Suprapubic skin (tissue), 4 donors: ENCODE data around the gene PISD. TPM values are rescaled to one million over a fixed set of nuclear protein-coding genes. Genes with fewer than 3 reads are reported as not detected.

Experiments used
- DNase-seq, 2 donors: peaks; one replicate each; pipeline ENCODE4 v3.0.0-alpha.2; 2019; ENCODE audit warnings: low spot score in 2 of 2
- H3K27ac ChIP-seq: fragments of 200-600 bp; sonication (generic); one replicate; pipeline ENCODE4 v1.5.1; 2019
- H3K27me3 ChIP-seq: fragments of 200-600 bp; sonication (generic); one replicate; pipeline ENCODE4 v1.5.1; 2019
- H3K36me3 ChIP-seq: fragments of 200-600 bp; sonication (generic); one replicate; pipeline ENCODE4 v1.5.1; 2019
- H3K4me1 ChIP-seq: fragments of 200-600 bp; sonication (generic); one replicate; pipeline ENCODE4 v1.5.1; 2019
- H3K4me3 ChIP-seq: fragments of 200-600 bp; sonication (generic); one replicate; pipeline ENCODE4 v1.5.1; 2019; ENCODE audit warnings: mild to moderate bottlenecking
- H3K9me3 ChIP-seq: fragments of 200-600 bp; sonication (generic); one replicate; pipeline ENCODE4 v1.5.1; 2019
- EP300 ChIP-seq: sonication (generic); formaldehyde crosslinking; IDR thresholded peaks from one replicate; pipeline ENCODE4 v1.6.1; 2017; ENCODE audit warnings: antibody characterized with exemption
- POLR2A ChIP-seq, 2 donors: fragments of 450-650 bp; IDR thresholded peaks; one replicate each; pipeline ENCODE4 v1.6.1; 2017; ENCODE audit warnings: antibody characterized with exemption in 2 of 2, mild to moderate bottlenecking in 2 of 2, moderate library complexity in 2 of 2
- POLR2AphosphoS5 ChIP-seq, 3 donors: sonication (generic); formaldehyde crosslinking; IDR thresholded peaks; one replicate each; pipeline ENCODE4 v1.6.1; 2017; ENCODE audit warnings: antibody characterized with exemption in 3 of 3
- WGBS: methylation state at CpG from one replicate; pipeline ENCODE4 v1.1.5; 2018; 5-methylcytosine and 5-hydroxymethylcytosine counted together
- total RNA-seq, 4 donors: library from RNA; depleted of rRNA; stranded (reverse); fragments of >200 nt; gene quantifications; one replicate each; pipeline ENCODE4 v1.1.0, GENCODE V29; 2016
- TF ChIP-seq, protein P1 (sequence below), 2 donors: fragments of 200-600 bp in 1 of 2; fragments of 450-650 bp in 1 of 2; sonication (generic) in 1 of 2; IDR thresholded peaks; one replicate each; pipeline ENCODE4 v1.5.1; 2016 to 2019; ENCODE audit warnings: antibody characterized with exemption in 2 of 2, mild to moderate bottlenecking in 1 of 2, moderate library complexity in 1 of 2

PISD gene
- total RNA-seq, 4 donors from 2014 or later, result 42.5 to 91.7 (median 57.9) TPM

DNA sequence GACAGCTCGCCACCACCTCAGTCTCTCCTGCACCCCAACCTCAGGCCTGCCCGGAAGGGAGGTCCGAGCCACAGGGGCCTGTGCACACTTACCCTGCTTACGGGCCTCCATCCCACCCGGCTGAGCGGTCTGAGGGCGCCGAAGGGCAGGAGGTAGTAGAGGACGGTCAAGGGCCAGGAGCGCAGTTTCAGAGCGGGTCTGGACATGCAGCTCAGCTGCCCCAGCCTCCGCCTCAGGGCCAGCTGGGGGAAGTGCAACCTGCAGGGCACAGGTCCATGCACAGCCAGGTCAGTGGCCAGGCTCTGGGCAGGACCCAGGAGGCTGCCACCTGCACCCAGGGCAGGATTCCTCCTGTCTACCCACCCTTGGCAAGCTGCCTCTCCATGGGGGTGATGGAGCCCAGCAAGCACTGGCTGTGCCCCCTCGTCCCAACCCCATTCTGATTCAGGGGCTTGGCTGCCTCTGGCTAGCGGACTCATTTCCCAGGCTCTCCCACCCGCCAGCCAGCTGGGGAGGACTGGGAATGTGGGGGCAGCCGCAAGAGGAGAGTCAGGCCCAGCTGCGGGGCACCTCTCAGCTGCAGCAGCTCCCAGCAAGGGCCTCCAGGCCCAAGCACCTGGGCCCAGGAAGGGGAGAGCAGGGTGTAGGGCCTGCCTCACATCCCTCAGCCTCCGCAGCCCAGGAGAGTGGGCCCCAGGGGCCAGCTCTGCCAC, 38.3 kb downstream of the PISD start:
- Histone ChIP-seq H3K27ac (no peak overlapping the region), H3K9me3 (no peaks in the 10 kb centered on the region), H3K4me3 (no peak overlapping the region), H3K27me3 (no peaks in the 10 kb centered on the region), H3K4me1 (peaks cover 44% of the 10 kb centered on the region), H3K36me3 (peaks cover 33% of the 10 kb centered on the region)
- WGBS, result no CpG with 5 or more reads among the region's 18 CpGs
- DNase-seq, result no peak
- no peak for TF ChIP-seq POLR2A (IDR thresholded peaks at IDR 0.05)
- TF ChIP-seq, protein P1, sequence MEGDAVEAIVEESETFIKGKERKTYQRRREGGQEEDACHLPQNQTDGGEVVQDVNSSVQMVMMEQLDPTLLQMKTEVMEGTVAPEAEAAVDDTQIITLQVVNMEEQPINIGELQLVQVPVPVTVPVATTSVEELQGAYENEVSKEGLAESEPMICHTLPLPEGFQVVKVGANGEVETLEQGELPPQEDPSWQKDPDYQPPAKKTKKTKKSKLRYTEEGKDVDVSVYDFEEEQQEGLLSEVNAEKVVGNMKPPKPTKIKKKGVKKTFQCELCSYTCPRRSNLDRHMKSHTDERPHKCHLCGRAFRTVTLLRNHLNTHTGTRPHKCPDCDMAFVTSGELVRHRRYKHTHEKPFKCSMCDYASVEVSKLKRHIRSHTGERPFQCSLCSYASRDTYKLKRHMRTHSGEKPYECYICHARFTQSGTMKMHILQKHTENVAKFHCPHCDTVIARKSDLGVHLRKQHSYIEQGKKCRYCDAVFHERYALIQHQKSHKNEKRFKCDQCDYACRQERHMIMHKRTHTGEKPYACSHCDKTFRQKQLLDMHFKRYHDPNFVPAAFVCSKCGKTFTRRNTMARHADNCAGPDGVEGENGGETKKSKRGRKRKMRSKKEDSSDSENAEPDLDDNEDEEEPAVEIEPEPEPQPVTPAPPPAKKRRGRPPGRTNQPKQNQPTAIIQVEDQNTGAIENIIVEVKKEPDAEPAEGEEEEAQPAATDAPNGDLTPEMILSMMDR (IDR thresholded peaks at IDR 0.05), result no peak
- no peak for TF ChIP-seq EP300
- TF ChIP-seq POLR2AphosphoS5 (IDR thresholded peaks at IDR 0.05), result no peak

DNA sequence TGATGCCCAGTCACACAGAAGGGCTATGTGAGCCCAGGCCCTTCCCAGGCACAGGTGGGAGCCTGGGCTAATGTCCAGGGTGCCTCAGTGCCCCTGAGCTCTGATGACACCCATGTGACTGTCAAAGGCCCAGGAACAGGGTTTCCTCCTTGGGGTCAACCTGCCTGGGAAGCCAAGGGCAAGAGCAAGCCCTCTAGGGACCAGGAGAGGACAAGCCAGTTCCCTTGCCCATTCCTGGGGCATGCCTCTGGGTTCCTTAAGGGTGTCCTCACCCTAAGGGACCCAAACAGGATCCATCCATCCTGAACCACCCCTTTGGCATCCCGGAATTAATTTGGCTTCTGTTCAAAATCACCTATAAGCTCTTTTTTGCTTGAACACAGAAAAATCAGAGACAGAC, 39.0 kb downstream of the PISD start:
- no peaks in the 10 kb centered on the region for H3K9me3 ChIP-seq
- DNase-seq, result no peak
- TF ChIP-seq, protein P1 (IDR thresholded peaks at IDR 0.05), result no peak
- no peak for TF ChIP-seq EP300
- TF ChIP-seq POLR2A (IDR thresholded peaks at IDR 0.05), result no peak
- no peak for TF ChIP-seq POLR2AphosphoS5 (IDR thresholded peaks at IDR 0.05)
- no peaks in the 10 kb centered on the region for H3K27me3 ChIP-seq
- H3K36me3 ChIP-seq, result peaks cover 39% of the 10 kb centered on the region
- WGBS, result 100% methylated on average over 1 of the region's 1 CpG
- peaks cover 48% of the 10 kb centered on the region for H3K4me1 ChIP-seq
- no peak overlapping the region for H3K4me3 ChIP-seq
- H3K27ac ChIP-seq, result no peak overlapping the region

DNA sequence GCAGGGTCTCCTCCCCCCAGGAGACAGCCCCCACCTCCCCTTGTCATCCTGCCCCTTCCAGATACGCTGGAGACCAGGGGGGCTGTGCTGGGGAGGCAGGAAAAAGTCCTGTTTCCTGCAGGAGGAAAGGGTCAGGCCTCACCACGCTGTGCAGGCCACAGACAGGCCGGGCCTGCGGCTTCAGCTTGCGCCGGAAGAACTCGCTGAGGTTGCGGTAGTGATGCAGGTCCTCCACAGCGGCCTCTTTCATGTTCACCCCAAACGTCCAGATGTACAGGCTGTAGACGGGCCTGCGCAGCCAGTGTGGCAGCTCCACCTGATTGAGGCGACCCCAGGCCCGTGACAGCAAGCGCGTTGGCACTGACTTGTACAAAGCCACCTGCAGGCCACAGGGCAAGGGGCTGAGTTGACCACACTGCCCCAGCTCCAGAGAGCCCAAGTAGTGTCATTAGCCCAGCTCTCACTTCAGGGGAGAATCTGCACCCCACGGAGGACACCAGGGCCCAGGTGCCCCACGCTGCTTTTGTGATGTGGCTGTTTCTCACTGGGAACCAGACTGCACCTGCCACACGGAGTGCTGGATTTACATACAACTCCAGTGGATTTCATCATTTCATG, 40.4 kb downstream of the PISD start:
- Histone ChIP-seq H3K27ac (no peak overlapping the region), H3K36me3 (peaks cover 53% of the 10 kb centered on the region), H3K27me3 (no peaks in the 10 kb centered on the region), H3K4me1 (peaks cover 46% of the 10 kb centered on the region), H3K9me3 (no peaks in the 10 kb centered on the region), H3K4me3 (no peak overlapping the region)
- 80% methylated on average over 5 of the region's 19 CpGs for WGBS
- no peak for DNase-seq
- TF ChIP-seq POLR2A (IDR thresholded peaks at IDR 0.05), result no peak
- TF ChIP-seq, protein P1 (IDR thresholded peaks at IDR 0.05), result no peak
- TF ChIP-seq EP300, result no peak
- no peak for TF ChIP-seq POLR2AphosphoS5 (IDR thresholded peaks at IDR 0.05)

DNA sequence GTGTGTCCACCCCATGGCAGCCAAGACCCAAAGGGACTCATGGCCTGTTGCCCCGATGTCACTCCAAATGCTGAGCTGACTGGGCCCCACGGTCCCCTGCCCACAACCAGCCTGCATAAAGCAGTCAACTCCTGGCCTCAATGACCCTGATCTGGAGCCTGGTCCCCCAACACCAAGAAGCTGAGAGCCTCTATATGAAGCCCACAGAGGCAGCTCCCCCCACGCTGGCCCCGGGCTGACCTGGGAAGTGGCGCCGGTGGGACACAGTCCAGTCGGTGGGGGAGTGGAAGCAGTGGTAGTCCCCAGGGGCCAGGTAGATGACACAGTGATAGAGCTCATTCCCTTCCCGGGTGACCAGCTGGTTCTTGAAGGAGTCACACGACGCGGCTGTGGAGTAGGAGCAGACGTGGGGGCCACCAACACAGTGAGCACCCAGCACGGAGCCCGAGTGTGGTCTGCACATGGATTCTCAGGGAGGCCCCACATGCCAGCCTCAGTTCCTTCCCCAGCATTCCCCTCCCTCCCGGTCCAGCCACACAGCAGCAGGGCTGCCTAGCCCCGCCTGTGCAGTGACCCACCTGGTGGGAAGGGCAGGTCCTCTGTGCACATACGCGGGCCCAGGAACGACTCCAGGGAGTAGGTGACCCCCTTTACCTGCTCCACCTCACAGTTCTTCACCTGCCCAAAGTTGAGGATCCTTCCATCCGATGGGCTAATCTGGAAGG, 41.1 kb downstream of the PISD start:
- peaks cover 46% of the 10 kb centered on the region for H3K4me1 ChIP-seq
- DNase-seq, result no peak
- no peaks in the 10 kb centered on the region for H3K27me3 ChIP-seq
- 84% methylated on average over 10 of the region's 20 CpGs for WGBS
- H3K9me3 ChIP-seq, result no peaks in the 10 kb centered on the region
- no peak overlapping the region for H3K27ac ChIP-seq
- no peak overlapping the region for H3K4me3 ChIP-seq
- TF ChIP-seq POLR2A (IDR thresholded peaks at IDR 0.05) (no peak), POLR2AphosphoS5 (IDR thresholded peaks at IDR 0.05) (no peak), EP300 (no peak)
- TF ChIP-seq, protein P1 (IDR thresholded peaks at IDR 0.05), result no peak
- H3K36me3 ChIP-seq, result peaks cover 53% of the 10 kb centered on the region
